GM12891 (cell line): Measurements from ENCODE around the gene KLHL18.
"Not testable (repeated sequence)": the region's sequence is repeated elsewhere in the genome, so short reads cannot be mapped to it uniquely, and the experiment has no call there.

Source experiments
- DNase-seq: peaks from one replicate; pipeline ENCODE4 v3.0.0; 2011; ENCODE audit warnings: low spot score; ENCODE audit not compliant: insufficient read length
- FAIRE-seq: peaks from 2 replicates; lab custom pipeline; 2011; peaks lifted over from hg19 to GRCh38; lab: Jason Lieb, UNC
- PAX5 ChIP-seq: IDR thresholded peaks from 2 replicates; pipeline ENCODE4 v1.6.1; 2011; ENCODE audit warnings: low read length, moderate library complexity, mild to moderate bottlenecking; ENCODE audit not compliant: insufficient read depth, severe bottlenecking
- POLR2A ChIP-seq: IDR thresholded peaks from 2 replicates; pipeline ENCODE4 v1.6.1; 2011; ENCODE audit warnings: low read depth, low read length, control low read depth
- POLR2AphosphoS5 ChIP-seq: IDR thresholded peaks from 2 replicates; pipeline ENCODE4 v1.6.1; 2011; ENCODE audit warnings: low read depth, low read length, control low read depth
- POU2F2 ChIP-seq: IDR thresholded peaks from 2 replicates; pipeline ENCODE4 v1.6.1; 2011; ENCODE audit warnings: low read depth, mild to moderate bottlenecking, control low read depth, low read length, moderate library complexity
- SPI1 ChIP-seq: IDR thresholded peaks from 2 replicates; pipeline ENCODE4 v1.6.1; 2011; ENCODE audit warnings: low read depth, low read length, control low read depth
- TAF1 ChIP-seq: IDR thresholded peaks from 2 replicates; pipeline ENCODE4 v1.6.1; 2011; ENCODE audit warnings: low read depth, low read length, control low read depth

Gene KLHL18

GRCh38 chr3:47267490-47267824, 15.3 kb upstream of the KLHL18 start:
- FAIRE-seq: no peak
- DNase-seq: no peak

GRCh38 chr3:47270526-47270925, 12.2 kb upstream of the KLHL18 start:
- DNase-seq (no peak), FAIRE-seq (no peak)
- no peak for TF ChIP-seq POLR2AphosphoS5
- no peak for TF ChIP-seq POLR2A
- no peak for TF ChIP-seq POU2F2
- TF ChIP-seq TAF1: no peak
- no peak for TF ChIP-seq PAX5
- no peak for TF ChIP-seq SPI1

More at GRCh38 chr3:47267490-47267824, 15.3 kb upstream of the KLHL18 start:
- no peak for TF ChIP-seq SPI1
- no peak for TF ChIP-seq PAX5
- no peak for TF ChIP-seq POU2F2
- TF ChIP-seq TAF1: no peak
- no peak for TF ChIP-seq POLR2AphosphoS5
- TF ChIP-seq POLR2A: no peak

- TF ChIP-seq POU2F2 (no peak), PAX5 (no peak), TAF1 (no peak), POLR2AphosphoS5 (no peak), POLR2A (no peak), SPI1 (no peak)
- DNase-seq (no peak), FAIRE-seq (no peak)
Measured at GRCh38 chr3:47273564-47273963, 9.2 kb upstream of the KLHL18 start.

- DNase-seq (no peak), FAIRE-seq (no peak)
- TF ChIP-seq POLR2A (no peak), SPI1 (no peak), TAF1 (no peak)
Measured at GRCh38 chr3:47274652-47275051, 8.1 kb upstream of the KLHL18 start.

GRCh38 chr3:47276558-47276957, 6.2 kb upstream of the KLHL18 start:
- FAIRE-seq: no peak
- no peak for TF ChIP-seq POLR2AphosphoS5
- TF ChIP-seq POLR2A: no peak
- TF ChIP-seq POU2F2: no peak
- no peak for TF ChIP-seq PAX5
- no peak for DNase-seq

- no peak for TF ChIP-seq POU2F2
- TF ChIP-seq POLR2AphosphoS5: no peak
- no peak for TF ChIP-seq POLR2A
- no peak for TF ChIP-seq SPI1
- no peak for TF ChIP-seq TAF1
- TF ChIP-seq PAX5: no peak
- FAIRE-seq (no peak), DNase-seq (no peak)
Measured at GRCh38 chr3:47280519-47280918, 2.2 kb upstream of the KLHL18 start.

GRCh38 chr3:47283193-47283537, 421 bp downstream of the KLHL18 start:
- no peak for DNase-seq
- TF ChIP-seq SPI1 (no peak), PAX5 (no peak), POLR2A (no peak), POU2F2 (no peak), POLR2AphosphoS5 (no peak), TAF1 (no peak)
- peak; percentile 38 for FAIRE-seq

GRCh38 chr3:47283591-47284364, 1.0 kb downstream of the KLHL18 start:
- FAIRE-seq (peak; percentile 54), DNase-seq (no peak)
- TF ChIP-seq PAX5 (no peak), POU2F2 (no peak), POLR2A (no peak), SPI1 (no peak), POLR2AphosphoS5 (no peak), TAF1 (no peak)

- DNase-seq (no peak), FAIRE-seq (no peak)
- TF ChIP-seq POLR2A (no peak), POLR2AphosphoS5 (no peak), PAX5 (no peak), SPI1 (no peak), POU2F2 (no peak), TAF1 (no peak)
Measured at GRCh38 chr3:47288966-47289910, 6.5 kb downstream of the KLHL18 start.

GRCh38 chr3:47291158-47291753, 8.5 kb downstream of the KLHL18 start:
- DNase-seq: no peak
- FAIRE-seq: no peak
- TF ChIP-seq SPI1: no peak
- no peak for TF ChIP-seq PAX5
- TF ChIP-seq TAF1: no peak
- TF ChIP-seq POLR2AphosphoS5: no peak
- TF ChIP-seq POLR2A: no peak
- TF ChIP-seq POU2F2: no peak

- DNase-seq: not testable (repeated sequence)
Measured at GRCh38 chr3:47291754-47292420, 9.1 kb downstream of the KLHL18 start.

More at GRCh38 chr3:47291754-47292420, 9.1 kb downstream of the KLHL18 start:
- FAIRE-seq: peak; percentile 81
